NCI-H345 treated with DMSO at 0.1 percent for 48 hours (cell line): ENCODE results near the gene ITGAE.

Experiments used
- DNase-seq: peaks from one replicate; lab custom pipeline; 2025; ENCODE audit not compliant: unreplicated experiment; lab: John Stamatoyannopoulos, UW

The ITGAE gene

DNA sequence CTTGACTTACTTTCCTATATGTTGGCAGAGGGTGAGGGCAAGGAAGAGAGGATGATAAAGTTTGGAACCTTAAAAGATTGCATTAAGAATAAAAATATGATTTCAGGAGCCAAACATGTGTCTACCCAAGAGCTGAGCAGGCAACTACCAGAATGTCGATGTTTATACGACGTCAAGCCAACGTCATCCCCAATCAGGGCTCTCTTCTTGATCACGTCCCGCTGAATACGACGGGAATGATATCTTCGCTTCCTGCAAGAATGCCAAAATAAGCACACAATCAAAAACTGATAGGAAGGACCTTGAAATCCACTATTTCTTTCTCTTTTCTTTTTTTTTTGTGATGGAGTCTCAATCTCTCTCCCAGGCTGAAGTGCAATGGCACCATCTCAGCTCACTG, 20.1 kb upstream of the ITGAE start:
- DNase-seq: no peak

DNA sequence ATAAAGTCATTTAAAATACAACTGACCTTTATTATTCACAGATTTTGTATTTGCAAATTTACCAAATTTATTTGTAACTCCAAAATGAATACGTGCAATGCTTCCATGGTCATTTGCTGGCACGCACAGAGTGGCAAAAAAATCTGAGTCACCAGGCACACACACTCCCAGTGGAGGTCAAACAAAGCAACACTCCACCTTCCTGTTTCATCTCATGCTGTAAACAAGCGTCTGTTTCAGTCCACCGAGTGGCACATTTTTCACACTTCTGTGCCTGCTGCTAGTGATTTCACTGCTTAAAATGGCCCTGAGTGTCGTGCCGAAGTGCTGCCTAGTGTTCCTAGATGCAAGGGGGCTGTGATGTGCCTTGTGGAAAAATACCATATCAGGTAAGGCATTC, 17.8 kb upstream of the ITGAE start:
- no peak for DNase-seq

DNA sequence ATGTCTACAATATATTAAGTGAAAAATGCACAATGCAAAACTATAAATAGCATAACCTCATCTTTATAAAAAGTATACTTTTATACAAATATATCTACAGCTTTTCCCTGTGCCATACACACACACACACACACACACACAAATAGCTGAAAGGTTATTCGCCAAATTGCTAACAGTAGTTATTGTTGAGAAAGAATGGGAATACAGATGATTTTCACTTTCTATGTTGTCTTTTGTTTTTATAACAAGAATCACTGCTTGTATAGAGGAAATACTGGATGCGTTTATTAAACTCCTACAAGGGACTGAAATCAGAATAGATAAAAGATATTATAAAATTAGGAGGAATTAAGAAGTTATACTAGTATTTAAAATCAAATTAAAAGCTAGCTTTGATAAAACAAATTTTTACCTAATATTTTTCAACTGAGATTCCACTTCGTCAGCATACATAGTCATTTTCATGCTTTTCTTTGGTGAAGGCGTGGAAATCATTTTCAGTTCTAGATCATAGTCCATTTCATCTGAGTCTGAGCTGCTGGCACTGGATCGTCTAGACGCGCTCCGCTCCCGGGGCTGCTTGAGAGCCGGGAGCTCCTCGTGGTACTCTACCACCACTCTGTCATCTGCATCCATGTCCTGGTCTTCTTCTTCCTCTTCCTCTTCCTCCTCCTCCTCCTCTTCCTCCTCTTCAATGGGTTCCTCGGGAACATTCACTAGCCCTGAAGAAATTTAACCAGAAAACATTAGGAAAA, 17.0 kb upstream of the ITGAE start:
- no peak for DNase-seq

DNA sequence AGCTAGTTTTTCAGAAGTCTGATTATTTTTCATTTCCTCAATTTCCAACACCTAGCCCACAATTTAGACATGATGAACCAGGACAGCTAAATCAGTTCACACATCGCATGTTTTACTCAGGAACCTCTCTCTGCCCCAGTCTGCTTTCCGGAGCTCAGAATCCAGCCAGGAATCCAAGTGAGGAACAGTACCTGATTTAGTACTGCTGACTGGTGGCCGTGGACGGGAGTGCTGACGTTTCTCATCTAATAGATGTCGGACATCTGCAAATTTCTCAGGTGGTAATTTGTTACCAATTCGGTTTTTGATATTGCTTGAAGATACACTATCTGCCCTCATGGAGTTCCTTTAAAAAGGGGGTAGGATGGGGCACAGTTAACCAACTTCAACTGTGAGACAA, 14.9 kb upstream of the ITGAE start:
- no peak for DNase-seq

DNA sequence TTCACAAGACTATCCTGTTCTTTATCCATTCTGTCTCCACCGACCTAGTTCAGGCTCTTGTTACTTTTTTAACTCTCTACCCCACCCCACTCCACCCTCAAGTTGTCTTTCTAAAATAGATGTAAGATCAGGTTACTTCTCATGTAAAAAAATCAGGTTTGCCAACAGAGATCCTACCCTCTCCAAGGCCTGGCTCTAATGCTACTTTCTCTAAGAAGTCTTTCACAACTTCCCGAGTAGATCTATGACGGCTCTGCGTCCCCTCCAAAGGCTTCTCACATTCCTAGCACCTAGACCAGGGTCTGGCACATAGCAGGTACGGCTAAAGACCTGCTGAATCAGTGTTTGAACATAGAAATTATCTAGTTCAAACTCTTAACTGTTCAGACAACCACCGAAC, 14.1 kb upstream of the ITGAE start:
- DNase-seq: no peak

DNA sequence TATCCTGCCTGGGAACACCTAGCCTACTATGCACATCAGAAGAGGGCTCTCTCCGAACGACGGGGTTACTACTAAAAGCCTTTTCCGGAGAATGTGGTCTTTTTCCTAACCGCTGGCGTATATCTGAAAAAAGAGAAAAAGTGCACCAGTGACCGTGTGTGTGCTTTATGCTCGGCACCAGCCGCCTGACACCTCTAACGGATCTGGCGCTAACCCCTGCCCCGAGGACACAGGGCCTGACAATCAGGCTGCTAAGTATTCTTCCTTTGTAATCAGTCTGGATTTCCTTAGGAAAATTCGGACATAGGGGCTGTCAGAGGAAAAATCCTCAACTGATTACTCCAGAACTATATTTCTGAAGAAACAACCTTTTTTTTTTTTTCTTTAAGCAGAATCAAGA, 13.4 kb upstream of the ITGAE start:
- DNase-seq: no peak

DNA sequence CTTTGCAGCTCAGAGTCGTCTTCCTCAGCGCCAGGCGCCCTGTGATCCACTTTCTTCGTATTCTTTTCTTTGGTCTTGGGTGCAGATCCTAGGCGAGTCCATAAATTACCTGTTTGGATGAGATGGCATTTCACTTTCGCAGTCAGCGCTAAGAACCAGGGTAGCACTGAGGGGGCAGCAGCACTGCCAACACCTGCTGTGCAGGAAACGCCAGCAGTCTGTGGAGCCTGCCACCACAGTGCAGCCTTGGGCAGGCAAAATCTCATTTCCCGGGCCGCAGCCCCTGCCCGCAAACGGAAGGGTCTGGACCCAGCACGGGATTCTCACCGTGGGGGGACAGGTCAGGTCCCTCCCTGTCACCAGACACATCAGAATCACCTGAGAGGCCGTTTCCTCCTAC, 12.2 kb upstream of the ITGAE start:
- no peak for DNase-seq

DNA sequence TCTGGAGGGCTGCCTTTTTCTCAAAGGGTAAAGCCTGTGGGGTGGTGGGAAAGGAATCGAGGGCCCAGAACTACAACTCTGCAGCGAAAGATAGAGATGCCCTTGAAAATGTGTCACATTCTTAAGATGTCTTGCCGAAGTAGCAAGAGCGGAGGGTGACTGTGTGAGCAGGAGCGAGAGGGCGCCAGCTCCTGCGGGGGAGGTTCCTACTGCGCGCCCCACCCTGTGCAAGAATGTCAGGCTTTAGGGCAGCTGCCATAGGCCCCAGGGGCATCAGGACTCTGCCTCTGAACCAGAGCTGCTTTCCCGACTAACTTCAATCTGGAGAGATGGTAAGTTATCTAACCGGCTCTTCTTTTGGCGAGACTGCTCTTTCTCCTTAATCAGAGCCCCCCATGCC, 11.8 kb upstream of the ITGAE start:
- no peak for DNase-seq

DNA sequence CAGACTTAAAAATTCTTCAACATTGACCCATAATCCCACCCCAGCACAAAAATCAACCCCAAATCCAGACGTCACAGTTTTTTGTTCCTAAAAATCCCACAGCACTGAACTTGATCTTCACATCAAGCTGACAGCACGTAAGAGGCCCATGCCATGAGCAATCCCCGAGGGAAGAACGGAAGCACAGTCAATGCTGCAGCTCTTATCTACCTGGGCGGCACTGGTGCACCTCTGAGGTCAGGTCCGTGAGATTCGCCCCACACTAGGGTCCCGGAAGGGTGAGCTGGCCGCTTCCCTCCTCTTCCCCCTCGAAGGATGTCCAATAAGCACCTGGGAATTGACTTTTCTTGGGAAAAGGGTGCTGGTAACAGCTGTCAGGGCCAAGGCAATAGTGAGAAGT, 11.3 kb upstream of the ITGAE start:
- DNase-seq: no peak

DNA sequence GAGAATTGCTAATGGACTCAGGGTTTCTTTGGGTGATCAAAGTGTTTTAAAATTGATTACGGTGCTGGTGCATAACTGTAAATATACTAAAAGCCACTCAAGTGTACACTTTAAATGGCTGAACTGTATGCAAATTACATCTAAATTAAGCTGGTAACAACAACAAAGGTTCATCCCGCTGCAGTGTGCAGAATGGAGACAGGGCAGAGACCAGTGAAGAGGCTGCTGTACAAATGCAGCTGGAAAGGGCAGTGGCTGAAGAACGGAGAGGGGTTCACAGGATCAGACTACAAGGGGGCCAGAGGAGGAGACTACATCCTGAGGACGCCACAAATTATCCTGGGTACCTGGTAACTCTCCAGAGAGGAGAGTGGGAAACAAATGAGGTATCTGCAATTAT, 9.0 kb upstream of the ITGAE start:
- no peak for DNase-seq

DNA sequence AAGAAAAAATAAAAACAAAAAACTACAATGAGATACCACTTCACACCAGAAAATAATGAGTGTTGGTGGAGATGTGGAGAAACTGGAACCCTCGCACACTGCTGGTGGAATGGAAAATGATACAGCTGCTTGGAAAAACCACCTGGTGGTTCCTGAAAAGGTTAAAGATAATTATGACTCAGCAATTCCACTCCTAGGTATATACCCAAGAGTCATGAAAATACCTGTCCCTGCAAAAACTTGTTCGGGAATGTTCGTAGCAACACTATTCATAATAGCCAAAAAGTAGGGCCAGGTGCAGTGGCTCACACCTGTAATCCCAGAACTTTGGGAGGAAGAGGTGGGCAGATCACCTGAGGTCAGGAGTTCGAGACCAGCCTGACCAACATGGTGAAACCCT, 8.1 kb upstream of the ITGAE start:
- no peak for DNase-seq

DNA sequence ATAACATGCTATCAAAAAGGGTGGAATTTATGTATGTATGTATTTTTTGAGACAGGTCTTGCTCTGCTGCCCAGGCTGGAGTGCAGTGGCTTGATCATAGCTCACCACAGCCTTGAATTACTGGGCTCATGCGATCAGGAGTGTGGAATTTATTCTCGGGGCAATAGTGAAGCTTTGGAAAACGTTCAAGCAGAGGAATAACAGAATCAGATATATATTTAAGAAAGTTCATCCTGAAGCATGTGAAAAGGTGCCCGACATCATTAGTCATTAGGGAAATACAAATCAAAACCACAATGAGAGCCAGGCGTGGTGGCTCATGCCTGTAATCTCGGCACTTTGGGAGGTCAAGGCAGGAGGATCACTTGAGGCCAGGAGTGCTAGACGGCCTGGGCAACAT, 7.7 kb upstream of the ITGAE start:
- DNase-seq: no peak

DNA sequence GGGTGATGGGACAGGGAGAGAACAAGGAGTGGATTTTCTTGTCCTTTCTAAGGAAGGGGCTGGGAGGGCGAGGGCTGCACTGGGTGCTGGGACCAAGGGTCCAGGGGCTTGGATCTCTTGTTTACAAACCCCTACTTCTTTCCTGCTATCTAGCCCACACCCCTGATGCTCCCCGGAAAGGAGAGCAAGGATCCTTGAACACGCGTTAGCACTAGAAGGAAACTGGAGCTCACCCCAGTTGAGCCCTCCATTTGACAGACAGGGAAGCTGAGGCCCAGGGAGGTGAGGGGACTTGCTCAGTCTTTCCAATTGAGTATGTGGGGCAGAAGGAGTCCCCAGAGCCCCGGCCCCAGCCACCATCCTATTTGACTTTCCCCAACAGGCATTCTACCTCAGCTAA, 4.6 kb upstream of the ITGAE start:
- no peak for DNase-seq

DNA sequence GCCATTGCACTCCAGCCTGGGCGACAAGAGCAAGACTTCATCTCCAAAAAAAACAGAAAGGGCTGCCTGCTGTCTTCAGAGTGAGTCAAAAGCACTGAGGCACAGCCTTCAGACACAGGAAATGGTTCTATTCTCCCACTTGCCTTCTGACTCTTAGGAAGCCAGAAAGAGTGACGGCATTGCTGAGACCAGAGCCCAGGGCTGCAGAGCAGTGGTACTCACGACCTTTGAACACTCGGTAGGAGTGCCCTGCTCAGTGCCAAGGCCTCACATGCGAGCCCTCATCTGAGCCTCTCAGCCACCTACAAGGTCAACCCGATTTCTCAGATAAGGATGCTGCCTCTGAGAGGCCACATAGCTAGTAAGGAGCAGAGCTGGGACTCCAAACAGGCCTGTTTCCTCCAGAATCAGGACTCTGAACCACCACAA, 3.5 kb upstream of the ITGAE start:
- no peak for DNase-seq

DNA sequence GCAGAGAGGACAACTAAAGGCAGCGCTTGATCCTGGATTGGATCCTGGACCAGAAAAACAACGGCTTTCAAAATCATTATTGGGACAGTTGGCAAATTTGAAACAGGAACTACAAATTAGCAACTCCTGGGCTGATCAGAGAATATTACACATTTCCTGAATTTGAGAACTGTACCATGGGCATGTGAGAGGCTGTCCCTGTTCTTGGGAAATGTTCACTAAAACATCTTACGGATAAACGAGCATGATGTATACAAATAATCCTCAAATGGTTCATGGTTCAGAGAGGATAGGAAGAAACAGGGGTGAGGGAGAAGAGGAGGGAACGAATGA, 2.3 kb upstream of the ITGAE start:
- DNase-seq: no peak

DNA sequence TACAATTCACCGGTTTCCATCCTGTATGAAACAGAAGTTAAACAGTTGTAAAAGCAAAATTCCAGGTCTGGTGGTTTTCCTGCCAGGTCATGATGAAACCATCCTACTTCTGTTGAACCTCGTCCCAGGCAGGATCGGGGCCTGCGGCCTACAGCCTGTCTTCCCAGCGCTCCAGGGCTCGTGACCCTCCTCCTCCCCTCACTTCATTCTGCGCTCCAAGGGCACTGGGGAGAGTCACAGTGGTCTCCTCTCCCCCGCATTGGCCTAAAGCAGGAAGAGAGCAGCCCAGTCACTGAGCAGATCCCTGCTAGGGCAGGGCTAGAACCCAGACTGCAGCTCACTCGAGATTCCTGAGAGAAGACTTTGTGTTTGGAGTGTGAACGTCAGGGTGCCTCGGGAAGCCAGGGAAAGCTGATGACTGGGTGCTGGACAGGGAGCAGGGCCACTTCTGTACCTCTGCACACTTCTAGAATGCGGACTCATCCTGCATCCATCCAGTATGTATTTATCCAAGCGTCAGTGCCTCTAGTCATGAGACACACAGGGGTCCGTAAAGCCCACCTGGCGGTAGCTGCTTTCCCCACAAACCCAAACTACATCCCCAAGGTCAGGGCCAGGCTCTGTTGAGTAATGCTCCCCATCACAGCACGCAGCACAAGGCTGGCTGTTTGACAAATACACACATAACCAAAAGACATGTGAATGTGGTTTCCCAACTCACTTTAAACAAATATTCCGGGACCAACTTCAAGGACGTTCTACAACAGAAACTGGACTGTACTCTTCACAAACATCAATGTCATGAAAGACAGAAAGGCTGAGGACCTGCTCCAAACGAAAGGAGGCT, 1.7 kb upstream of the ITGAE start:
- no peak for DNase-seq

DNA sequence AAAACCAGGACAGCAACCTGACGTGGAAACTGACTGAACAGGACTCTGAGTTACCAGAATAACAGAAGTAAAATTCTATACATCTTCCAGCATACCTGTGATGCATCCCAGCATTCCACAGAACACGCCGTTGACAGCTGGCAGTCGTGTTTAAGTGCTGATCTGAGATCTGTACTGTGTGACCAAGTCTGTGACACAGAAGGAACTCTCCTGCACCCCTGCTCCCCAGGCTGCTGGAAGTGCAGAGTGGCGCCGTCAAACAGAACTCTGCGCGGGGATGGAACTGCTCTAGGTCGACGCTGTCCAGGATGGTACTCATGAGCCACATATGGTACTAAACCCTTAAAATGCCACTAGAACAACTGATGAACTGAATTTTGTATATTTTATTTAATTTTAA, 804 bp upstream of the ITGAE start:
- no peak for DNase-seq

DNA sequence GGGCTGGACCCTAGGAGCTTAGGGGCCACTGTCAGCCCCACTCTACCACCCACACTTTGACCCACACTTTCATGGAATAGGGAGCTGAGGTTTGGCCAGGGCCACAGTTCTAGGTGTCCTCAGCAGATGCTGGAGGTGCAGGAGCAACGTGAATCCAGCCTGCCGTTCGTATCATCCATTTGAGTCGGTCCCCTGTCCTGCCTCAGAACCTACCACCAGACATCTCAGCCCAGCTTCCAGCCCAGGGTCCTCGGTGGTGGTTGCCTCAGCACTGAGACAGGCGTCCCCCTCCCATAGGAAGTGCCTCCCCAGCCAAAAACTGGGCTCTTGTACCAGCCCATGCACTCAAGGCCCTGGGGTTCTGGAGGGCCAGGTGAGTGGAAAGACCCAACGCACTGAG, 359 bp upstream of the ITGAE start:
- DNase-seq: no peak

DNA sequence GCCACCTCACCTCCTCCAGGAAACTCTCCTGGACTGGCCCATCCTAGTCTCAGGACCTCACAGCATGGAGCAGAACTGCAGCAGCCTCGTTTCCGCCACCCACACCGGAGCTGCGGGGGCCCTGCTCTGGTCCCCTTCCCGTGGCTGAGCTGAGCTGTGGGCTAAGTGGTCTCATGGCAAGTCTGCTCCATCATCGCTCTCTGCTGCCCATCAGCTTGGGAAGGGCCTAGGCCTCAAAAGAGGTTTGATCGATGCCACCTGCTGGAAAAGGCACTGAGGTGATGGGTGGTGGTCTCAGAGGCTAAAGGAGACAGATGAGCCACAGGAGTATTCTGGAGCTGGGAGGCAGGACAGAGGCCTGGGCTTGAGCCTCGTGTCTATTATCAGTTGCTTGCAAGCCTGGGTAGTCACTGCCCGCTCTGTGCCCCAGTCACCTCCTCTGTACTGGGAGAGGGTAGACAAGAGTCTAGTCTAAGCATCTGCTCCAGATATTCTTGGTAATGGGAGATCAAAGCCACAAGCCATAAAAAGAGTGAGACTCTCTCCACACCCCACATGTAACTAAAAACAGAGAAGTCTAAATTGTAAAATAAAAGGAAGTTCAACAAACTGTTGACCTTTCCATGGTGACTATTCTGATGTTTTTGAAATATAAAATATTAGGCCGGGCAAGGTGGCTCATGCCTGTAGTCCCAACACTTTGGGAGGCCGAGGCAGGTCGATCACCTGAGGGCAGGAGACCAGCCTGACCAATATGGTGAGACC, 1.6 kb downstream of the ITGAE start:
- DNase-seq: no peak

DNA sequence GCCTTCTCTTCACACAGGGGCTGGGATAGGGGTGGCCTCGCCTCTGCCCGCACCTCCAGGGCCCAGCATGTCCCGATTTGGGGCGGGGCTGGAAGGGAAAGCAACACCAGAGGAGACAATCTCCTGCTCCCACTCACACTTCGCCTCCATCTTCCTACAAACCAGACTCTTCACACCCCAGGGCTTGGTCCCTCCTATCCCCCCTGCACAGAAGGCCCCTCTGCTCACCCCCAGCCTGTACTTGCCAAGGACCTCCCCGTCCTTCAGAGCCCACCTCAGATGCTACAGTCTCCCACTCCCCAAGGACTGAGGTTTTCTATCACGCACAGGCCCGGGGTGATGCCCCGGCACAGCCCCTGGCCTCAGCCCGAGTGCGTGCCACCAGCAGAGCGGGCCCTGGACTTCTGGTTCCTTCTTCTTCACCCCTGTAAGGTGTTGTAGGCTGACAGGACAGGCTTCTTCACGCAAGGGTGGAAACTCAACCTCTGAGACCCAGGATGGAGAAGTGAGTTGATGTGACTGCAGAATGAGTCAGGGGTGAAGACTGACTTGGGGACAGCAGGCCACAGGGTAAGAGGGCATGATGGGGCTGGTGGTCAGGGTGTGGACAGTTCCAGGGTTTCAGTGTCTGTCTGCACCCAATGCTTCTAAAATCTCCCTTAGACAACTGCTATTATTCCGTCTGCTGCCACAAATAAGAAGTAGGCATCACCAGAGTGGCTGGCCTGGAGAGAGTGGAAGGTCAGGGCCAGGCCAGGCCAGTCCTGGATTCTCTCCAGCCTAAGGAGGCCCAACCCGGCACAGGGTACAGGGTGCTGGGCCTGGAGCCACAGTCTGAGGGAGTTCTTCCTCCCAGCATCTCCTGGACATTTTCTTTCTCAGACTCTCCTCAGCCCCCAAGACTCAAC, 2.5 kb downstream of the ITGAE start:
- no peak for DNase-seq

DNA sequence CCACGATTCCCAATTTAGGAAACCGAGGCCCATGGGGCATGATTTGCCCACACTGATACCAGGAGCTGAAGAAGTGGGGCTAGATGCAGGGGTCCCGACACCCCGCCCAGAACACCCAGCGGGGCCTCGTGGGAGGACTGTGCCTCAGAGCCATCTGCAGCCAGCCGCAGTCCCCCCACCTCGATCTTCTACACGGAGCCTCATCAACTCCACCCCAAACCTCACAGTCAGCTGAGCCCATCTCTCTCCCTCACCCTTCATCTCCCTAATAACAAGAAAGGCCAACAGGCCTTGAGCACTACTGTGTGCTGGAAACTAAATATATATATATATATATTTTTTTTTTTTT, 4.2 kb downstream of the ITGAE start:
- DNase-seq: no peak
